NCI-H1694 treated with DMSO at 0.1 percent for 48 hours (cell line): Measurements from ENCODE around the gene CGRRF1.
A peak's percentile ranks its signal among the peaks of the same experiment; 100 is the strongest.

Experiments
- DNase-seq: peaks from one replicate; lab custom pipeline; 2025; lab: John Stamatoyannopoulos, UW

The CGRRF1 gene

DNA sequence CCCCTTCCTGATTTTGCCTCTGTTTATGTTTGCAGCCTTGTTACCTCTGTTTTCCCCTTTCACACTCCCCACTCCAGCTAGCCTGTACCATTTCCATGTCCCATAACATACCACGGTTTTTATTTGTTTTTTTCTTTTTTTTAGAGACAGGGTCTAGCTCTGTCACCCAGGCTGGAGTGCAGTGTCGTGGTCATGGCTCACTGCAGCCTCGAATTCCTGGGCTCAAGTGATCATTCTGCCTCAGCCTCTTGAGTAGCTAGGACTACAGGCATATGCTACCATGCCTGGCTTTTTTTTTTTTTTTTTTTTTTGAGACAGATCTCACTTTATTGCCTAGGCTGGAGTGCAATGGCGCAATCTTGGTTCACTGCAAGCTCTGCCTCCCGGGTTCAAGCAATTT, 38.8 kb downstream of the CGRRF1 start:
- DNase-seq: no peak

DNA sequence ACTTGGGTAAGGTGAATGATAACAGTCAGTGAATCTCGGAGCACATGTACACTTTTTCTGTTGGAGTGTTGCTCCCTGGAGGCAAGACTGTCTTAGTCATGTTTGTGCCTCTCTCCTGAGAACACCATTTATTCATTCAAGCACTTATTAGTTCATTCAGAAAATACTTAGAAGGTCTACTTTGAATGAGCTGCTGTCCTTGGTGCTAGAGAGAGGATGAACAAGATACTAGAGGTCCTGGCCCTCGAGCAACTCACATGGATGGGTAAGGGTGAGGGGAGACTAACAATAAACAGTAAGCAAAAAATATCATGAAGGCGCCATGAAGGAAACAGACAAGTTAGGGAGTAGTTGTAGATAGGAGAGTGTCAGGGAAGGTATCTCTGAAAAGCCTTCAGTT, 40.2 kb downstream of the CGRRF1 start:
- DNase-seq: no peak

DNA sequence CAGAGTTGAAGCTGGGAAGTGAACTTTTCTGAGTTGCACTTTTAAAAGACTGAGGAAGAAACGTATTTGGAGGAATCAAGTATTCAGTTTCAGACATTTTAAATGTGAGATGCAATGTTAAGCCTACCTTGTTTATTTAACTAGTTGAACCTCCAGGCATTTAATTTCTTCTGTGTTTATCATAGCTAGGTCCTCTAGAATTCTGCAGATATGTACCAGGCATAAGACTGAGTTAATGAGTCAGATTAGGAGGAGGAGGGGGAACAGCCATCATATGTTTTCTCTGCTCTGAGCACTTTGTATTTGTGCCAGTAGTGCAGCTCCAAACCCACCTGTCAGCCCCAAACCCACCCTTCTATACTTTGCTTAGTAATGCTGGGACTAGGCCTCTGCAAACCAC, 40.8 kb downstream of the CGRRF1 start:
- no peak for DNase-seq

DNA sequence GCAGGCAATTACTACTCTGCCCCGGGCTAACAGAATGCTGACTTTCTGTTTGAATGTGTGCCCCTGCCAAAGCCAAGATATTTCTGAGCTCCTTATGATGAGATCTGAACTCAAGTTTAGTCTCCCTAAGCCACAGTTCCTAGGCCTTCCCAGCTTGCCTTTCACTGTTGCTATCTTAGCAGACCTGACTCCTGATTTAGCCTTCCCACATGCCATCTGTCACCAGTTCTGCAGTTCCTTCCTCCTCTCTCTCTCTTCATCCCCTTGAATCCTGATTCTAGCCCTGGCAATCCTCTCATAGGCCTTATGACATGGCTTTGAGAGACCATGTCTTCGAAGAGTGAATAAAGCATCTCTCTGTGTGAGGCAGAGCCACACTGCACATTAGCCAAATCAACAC, 44.7 kb downstream of the CGRRF1 start:
- no peak for DNase-seq

DNA sequence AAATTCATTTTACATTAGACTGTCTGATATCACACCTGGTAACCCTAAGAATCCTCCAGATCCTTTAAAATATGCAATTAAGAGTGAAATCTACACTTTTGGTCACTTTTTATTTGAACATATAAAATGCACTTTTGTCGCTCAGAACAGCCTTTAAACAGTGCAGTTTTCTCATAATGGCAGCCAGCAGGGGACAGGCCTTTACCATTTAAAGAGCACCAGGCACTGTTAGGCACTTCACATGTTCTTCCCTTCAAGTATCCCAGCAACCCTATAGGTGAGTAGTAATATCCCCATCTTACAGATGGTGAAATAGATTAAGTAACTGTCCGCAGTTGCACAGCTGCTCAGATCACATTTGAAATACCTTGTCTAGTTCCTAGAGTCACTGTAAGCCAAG, 45.9 kb downstream of the CGRRF1 start:
- no peak for DNase-seq

DNA sequence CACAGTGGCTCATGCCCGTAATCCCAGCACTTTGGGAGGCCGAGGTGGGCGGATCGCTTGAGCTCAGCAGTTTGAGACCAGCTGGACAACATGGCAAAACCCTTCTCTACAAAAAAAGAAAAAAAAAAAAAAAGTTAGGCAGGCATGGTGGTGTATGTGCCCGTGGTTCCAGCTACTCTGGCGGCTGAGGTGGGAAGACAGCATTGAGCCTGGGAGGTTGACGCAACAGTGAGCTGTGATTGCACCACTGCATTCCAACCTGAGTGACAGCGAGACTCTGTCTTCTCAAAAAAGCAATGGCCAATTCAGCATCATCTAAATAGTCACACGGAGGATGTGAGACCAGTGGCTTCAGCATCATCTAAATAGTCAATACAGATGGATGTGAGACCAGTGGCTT, 46.8 kb downstream of the CGRRF1 start:
- DNase-seq: no peak

DNA sequence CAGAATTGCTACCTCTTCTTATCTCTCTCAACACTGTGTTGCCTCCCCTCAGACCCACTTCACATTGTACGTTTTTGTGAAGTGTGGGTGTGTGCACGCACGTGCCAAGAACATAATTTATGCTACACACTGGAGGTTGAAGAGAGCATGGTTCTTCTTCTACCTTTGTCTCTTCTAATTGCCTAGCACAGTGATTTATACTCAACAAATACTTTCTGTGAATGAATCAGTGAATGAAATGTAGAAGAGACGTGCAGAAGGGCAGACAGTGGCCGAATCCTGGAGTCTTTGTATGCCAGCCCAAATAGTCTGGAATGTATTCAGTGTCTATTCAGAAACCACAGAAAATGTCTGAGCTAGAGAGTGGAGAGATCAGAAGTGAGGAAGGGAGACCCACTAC, 52.6 kb downstream of the CGRRF1 start:
- DNase-seq: no peak

DNA sequence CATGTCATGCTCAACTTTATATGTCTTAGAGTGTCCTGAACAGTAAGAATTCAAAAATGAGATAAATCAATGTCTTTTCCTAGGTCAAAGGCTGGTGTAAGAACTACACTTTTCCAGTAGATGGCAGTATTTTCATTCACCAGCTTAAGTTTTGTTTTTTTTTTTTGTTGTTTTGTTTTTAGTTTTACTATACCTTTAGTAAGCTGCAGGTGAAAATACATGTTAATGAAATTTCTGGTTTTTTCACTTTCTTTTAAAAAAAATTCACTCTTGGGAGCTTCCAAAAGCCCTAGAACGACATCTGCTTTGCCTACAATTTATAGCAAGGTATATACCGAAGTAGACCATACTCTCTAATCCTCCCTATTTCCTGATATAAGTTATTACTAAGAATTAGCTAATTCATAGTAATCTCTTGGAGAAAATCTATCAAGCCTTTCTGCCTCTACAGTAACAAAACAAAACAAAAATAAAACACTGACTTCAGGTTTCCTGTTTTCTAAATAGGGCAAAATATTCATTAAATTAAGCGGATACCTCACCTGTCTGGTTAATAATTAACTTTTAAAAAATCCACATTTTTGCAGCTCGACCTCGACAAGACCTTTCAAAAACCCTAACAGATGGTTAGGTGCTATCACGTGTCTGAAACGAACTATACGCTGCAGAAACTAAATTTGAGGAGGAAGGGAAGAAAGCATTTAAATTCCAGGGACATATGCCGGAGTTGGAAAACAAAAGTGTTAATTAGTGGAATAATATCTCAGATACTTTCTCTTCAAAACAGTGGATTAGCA, 54.6 kb downstream of the CGRRF1 start:
- peak; percentile 56 for DNase-seq

DNA sequence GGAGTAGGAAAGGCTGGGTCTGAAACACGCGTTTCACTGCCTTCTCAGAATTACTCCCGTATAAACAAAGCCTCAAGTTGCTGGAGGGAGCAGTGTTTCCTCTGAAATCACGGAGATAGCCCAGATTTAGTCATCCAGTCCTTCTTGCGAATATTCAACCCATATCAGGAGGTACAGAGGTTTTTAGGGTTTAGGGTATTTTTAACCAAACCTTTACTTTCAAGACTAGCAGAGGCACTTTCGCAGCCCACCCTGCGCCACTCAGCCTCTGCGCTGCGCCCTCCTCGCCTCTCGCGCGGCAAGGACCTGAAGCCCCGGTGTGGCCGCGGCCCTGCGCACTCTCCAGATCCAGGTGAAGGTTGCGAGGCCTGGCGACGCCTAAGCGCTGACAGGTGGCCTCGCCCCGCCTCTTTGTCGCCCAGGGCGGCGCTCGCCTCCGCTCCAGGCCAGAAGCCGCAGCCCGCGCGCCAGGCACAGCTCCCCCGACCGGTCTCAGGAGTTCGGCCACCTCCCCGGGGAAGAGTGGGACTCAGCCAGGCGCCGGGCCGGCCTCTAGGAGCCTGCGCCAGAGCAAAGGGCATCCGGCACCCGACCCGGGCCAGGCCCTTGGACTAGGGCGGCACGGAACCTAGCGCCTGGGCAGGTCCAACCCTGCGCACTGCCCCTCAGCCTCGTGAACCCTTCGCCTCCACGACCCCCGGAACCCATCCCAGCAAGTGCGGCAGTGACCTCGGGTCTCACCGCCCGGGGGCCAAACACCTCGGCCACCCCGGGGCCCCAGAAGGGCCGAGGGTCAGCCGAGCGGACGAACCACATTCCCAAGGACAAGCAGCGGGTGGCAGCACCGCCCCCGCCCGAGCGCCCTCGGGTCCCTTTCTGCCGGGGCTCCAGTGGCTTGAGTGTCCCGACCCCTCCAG, 55.4 kb downstream of the CGRRF1 start:
- DNase-seq: peak; percentile 43

DNA sequence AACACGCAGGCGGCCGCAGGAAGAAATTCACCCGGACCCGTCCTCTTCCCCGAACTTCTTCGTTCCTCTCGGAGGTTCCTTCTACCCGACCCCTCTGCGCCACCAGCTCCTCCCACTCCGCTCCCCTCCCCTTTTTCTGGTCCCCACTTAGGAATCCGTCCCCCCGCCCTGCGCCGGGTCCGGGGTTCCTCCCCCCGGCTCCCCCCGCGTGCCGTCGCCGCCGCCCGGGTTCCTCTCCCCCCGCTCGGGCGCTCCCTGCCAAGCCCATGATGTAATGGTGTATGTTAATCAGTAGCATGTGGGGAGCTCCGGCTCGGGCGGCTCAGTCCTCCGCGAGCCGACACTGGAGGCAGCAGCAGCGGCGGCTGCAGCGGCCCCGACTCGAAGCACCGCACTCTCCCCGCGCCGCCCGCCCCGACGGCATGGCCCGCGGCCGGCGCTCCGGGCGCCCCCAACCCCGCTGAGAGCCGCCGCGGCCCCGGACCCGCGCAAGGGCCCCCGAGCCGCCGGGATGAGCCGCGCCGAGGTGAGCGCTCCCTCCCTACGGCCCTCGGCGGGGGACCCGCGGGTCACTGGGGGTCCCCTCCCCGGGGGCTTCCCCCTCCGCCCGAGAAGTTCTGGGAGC, 56.2 kb downstream of the CGRRF1 start:
- peak; percentile 26 for DNase-seq

DNA sequence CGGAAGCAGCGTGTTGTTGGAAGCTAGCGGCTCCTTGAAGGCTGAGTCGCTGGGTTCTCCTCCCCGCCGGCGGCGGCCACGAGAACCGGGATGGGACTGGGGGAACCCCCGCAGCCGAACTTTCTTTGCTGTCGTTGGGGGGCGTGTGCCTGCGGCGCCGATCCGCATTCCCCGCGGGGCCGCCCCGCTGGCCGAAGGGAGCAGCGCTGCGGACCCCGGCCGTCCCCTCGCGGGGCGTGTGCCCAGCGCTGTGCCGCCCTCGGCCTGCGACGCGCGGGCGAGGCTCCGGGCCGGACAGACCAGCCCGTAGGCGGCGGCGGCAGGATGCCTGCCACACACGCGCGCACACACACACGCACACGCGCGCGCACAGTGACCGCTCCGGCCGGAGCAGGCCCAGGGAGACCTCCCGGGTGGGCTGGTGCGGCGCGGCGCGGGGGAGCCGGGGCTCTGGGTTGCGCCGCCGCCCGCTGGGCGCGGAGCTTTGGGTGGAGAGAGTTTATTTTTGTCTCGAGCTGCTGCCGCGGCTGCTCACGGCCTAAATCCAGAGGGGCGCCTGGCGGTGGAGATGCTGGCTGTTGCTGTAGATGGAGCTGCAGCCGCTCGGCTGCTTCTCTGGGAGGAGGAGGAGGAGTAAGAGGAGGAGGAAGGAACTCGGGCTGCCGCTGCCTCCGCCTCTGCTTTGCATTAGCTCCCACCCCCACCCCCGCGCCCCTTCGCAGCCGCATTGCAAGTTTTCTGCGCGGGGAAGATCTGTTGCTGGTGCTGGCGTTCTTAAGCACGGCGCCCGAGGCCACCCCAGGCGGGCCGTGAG, 56.9 kb downstream of the CGRRF1 start, which contains the start of gene SAMD4A:
Gene SAMD4A (plus strand): TSS at position 719 of the 814 bp plus-strand sequence. CDS start 789 bp downstream, outside the sequence.
- DNase-seq: peak; percentile 40

DNA sequence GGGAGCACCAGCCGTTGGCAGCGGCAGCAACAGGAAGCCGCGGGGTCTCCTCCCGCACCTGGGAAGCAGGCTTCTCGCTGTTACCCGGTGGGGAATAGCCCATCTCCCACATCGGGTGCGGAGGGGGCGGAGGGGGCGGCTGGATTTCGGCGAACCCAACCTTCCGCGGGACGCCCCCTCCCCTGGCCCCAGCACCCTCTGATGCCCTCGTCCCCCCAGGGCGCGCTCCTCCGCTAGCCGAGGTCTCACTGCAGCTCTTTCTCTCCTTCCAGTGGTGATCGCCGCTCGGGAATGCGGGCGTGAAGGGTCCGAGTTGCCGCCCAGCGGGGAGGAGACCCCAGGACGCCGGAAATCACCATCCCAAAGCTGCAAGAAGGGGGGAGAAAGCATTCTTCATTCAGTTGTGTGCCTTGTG, 57.5 kb downstream of the CGRRF1 start:
- no peak for DNase-seq

DNA sequence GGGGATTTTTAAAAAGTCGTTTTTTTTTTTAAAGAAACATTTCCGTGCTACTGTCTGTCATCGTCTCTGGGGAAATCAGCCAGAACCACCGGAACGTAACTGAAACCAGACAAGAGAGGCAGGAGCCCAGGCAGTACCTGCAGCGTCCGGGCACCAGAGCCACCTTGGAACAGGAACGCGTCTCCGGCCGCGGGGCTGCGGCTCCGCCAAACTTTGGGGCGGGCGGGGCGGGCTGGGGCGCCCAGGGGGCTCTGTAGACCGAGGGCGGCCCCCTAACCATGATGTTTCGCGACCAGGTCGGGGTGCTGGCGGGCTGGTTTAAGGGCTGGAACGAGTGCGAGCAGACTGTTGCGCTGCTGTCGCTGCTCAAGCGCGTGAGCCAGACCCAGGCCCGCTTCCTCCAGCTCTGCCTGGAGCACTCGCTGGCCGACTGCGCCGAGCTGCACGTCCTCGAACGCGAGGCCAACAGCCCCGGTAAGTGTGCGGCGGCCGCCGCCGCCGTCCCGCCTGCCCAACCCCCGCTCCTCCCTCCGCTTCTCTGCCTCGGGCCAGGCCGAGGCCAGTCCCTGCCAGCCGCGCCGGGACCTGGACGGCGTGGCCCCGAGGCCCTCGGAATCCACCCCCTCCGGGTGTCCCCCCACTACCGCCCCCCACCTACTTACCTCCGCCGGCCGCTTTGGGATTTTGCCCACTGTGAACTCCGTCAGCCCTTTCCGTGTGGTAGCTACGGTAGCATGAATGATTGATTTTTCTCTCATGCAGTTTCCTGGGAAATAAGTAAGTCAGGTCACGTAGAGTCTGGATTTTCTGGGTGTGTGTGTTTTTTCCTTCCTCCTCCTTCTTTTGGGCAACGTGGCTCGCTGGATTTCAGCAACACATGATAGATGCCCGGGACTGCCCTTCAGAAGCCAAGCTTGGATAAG, 58.2 kb downstream of the CGRRF1 start:
- DNase-seq: no peak

DNA sequence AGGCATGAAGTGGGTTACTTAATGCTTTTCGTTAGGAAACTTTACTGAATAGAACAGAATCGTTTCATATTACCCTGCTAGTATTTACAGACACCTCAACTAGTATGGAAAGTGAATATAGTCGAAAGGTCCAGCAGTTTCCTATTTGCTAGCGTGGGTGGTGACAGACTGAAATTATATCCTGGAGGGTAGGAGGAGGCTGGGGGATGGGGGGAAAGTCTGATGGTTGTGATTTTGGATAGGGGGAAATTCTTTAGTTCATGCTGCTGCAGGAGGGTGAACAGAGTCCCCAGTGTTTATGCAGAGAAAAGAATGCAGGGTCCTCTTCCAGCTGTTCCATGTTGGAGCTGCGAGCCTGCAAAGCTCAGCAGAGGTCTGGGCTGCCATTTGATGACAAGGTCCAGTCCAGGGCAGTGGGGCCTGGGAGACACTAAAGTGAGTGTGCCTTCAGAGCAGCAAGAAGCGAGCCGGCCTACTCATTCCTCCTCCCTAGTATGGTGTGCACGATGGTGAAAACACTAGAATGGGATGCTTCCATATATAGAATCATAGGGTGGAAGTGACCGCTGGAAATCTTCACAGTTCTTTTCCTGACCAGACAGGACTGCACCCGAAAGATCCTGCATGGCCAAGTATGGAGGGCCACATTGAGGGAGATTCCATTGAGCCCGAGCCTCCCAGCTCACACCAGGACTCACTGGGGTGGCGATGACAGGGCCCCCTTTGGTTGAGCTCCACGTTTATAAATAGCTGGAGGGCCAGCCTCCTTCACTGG, 59.3 kb downstream of the CGRRF1 start:
- DNase-seq: no peak

DNA sequence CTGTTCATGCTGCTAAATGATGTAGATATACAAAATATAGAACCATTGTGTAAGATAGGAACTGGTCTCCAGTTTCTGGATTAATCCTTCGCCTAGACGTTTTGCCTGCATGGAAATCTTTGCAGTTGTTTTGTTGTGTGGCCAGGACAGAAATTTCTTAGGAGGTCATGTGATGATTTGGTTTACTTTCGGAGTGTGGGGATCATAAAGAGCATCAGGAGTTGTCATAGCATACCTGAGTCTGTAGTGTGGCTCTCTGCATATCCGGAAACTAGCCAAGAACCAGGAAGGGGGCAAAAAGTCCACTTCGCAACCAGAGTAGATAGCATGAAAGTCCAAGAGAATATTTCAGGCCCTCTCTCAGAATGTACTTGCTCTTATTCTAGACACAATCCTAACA, 60.3 kb downstream of the CGRRF1 start:
- no peak for DNase-seq

DNA sequence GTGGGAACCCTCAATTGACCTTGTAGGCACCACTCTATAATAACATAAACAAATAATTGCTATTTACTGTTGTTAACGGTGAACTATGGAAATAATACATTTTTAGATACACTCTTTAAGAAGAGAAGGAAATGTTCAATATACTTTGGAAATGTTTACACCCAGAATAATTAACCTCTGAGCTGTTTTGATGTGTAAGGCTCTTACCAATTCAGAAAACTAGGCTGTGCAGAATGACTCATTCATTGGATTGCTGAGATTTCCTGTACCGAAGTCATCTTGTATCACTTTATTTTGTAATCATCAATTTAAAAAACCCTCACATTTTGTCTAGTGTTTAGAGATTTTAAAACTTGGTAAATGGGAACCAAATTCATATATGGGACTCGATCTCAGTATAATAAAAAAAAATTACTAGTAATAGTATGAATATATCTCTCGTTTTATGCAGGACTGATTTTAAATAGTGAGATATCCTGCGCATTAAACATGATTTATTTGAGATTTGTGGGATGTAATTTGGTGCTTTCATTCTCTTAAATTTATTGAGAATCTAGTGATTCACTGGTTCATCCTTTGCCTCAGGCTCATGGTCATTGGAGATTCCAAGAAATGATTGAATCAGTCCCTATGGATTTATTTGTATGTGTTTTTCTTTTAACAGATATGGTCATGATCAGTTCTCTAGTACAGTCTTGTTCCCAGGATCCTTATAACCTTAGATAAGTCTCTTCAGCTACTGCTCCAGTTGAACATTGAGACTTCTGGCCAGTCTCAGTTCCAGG, 61.1 kb downstream of the CGRRF1 start:
- no peak for DNase-seq

DNA sequence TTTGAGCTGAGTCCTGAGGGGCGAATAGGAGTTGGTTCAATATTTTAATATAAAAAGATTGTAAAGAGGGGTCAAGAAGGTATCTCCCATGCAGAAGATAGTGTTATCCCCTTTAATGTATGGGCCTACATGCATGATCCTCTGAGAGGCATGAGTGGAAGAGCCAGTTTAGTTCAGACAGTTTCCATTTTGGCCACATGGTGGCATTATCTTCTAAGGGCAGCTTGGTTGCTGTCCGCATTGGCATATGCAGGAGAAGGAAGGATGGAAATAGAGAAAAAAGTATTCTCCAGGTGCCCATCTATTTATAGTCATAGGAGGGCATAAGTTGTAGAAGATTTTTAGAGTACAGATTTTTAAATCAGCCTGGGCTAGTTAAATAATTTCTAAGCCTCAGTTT, 62.6 kb downstream of the CGRRF1 start:
- DNase-seq: no peak

DNA sequence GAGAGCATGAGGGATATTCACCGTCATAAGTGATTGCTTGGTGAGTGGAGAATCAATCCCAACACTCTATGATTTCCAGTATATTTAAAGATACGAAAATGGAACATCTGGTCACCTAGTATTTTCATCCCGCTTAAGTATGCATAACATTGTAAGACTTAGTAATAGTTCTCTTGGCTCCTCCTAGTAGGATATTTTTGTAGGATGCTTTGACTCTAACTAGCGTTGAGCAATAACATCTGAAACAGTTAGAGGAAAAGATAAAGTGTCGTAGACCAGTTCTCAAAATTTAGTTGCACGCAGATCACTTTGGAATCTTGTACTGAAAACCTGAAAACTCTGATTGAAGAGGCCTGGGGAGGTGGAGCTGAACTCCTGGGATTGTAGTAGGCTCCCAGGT, 64.8 kb downstream of the CGRRF1 start:
- no peak for DNase-seq

DNA sequence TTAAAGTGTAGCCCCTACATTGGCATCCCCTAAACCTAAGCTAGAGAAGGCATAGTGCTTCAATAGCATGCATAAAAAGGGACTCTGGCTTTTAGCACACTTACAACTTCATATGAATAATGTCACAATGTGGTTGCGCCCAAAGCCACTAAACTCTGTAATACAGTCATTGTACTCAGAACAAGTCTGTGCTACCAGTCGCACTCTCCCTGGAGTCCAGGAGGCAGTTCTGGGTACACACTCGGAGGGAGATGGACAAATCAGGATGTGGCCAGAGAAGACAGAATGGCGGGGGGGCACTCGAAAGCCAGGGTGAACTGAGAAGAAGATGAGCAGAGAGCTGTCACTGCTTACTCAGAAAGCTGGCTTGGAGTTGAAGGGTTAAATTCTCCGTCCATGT, 67.8 kb downstream of the CGRRF1 start:
- DNase-seq: no peak
